ENCODE measurements around the gene FAM222A.

Gene FAM222A

DNA sequence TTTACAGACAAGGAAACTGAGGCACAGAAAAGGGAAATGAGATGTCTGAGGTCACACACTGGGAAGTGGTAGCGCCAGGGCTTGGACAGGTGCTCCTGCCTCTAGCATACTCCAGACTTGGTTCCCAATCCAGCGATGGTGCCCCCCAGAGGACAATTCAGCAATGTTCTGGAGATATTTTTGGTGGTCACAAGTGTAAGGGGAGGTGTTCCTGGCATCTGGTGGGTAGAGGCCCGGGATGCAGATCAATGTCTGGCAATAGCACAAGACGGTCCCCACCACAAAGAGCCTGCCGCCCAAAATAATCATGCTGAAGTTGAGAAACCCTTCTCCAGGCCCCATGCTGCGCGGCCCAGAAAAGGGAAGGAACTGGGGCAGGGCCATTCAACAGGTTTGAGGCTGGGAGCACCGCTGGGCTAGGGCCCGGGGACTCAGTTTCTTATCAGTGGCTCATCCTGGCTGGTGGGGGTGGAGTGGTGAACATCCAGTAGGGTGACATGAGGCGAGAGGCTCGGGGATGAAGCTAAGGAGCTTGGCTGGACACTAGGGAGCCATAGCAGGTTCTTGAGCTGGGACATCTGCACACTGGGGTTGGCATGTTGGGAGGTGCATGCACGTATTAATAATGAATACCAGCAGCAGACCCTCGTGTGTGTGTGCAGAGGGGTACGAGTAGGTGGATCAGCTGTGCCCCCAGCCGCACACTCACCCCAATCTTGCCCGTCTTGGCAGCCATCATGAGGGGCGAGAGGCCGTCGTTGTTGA, 84.5 kb downstream of the FAM222A start:
- DNase-seq (ENCODE audit: low read depth in 2 of 2): no peak

DNA sequence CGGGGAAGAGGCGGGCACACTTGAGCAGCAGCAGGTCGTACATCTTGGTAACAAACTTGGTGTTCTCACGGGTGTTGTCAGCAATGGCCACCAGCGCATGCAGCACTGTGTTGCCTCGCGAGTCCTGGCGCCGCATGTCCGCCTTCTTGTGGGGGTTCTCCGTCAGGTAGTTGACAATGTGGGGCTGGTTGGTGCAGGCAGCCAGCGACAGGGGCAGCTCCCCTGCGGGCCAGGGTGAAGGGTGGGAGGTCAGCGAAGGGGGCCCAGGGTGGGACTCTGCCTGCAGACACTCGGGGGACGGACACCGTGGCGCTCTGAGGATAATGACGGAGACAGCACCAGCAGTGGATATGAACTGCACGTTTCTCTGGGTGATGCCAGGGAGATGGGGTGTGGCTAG, 85.1 kb downstream of the FAM222A start:
- no peak for DNase-seq (ENCODE audit: low read depth in 2 of 2)

DNA sequence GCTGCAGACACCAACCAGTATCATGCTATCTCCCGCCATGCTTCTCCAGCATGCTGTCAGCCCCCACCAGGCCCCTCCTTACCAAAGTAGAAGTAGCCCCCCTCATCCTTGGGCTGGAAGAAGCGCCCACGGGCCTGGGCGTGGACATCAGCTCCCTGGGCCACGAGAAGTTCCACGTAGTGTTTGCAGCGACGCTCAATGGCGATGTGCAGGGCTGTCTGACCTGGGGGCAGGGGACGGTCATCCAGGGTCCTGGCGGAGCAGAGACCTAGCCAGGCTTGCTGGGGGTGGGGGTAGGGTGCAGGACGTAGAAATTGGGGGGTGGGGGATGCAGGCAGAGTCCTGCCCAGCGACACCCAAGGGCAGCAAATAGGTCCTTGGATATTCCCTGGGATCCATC, 86.9 kb downstream of the FAM222A start:
- DNase-seq (ENCODE audit: low read depth in 2 of 2): no peak

DNA sequence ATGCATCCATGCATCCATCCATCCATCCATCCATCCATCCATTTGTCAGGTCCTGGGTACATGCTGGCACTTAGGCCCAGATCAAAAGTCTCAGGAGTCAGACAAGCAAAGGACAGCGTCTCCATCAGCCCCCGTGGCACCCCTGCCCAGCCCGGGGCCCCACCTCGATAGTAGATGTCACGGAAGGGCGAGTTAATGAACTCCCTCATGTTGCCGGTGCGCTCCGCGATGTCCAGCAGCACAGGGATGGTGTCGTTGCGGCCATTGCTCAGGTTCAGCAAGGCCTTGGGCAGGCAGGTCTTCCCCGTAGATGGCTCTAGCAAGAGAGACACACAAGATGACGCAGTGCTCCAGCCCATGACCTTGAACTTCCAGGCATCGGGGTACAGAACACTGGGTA, 89.2 kb downstream of the FAM222A start:
- no peak for DNase-seq (ENCODE audit: low read depth in 2 of 2)

DNA sequence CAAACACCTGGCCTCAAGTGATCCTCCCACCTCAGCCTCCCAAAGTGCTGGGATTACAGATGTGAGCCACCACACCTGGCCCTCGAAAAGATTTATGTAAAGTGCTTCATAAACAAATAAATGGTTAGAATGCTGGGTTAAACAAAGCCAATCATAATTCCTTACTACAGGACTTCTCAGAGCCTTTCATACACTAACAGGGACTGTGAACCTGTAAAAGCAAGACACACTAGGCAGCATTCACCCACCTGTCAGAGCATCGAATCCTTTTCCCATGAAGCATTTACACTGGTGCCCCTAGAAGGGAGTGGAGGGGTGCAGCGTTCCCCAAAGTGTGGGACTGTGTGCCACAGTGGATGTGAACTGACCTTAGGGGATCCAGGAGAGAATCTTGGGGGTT, 90.1 kb downstream of the FAM222A start:
- no peak for DNase-seq (ENCODE audit: low read depth in 2 of 2)

DNA sequence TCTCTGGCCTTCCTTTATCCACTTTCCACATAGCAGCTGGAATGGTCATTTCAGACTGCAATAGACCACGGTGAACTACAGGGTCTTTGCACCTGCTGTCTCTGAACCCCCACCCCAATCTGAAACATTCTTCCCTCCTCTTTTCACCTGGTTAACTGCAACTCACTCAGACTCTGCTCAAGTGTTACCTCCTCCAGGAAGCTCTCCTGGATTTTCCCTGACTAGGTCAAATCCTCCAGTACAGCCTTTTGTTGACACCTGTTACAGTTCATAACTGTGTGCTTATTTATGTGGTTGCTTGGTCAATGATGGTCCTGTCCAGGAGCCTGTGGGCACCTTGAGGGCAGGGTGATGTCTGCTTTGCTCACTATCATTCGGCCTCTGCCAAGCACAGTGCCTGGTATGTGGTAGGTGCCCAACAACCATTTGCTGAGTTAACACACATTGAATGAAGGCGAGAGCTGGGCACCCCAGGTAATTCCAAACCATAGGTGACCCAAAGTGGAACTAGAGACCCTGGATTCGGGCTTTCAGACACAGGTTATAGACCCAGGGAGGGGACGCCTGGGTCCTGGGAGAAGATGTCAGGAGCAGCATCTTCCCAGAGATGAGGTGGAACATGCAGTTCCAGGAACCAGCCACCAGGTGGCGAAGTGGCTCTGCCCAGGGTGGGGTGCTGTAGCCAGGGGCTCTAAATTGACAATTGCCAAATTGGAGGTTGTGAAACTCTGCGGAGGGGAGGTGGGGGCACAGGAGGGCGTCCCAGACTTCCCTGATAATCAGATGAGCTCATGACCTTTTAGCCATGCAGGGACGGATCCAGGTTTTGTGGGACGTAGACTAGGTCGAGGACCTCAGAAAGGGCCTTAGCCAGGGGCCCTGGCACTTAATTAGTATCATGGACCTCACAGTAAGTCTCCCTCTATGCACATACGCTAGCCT, 91.5 kb downstream of the FAM222A start:
- peak; percentile 18 to 21 for DNase-seq (ENCODE audit: low read depth in 2 of 2)

DNA sequence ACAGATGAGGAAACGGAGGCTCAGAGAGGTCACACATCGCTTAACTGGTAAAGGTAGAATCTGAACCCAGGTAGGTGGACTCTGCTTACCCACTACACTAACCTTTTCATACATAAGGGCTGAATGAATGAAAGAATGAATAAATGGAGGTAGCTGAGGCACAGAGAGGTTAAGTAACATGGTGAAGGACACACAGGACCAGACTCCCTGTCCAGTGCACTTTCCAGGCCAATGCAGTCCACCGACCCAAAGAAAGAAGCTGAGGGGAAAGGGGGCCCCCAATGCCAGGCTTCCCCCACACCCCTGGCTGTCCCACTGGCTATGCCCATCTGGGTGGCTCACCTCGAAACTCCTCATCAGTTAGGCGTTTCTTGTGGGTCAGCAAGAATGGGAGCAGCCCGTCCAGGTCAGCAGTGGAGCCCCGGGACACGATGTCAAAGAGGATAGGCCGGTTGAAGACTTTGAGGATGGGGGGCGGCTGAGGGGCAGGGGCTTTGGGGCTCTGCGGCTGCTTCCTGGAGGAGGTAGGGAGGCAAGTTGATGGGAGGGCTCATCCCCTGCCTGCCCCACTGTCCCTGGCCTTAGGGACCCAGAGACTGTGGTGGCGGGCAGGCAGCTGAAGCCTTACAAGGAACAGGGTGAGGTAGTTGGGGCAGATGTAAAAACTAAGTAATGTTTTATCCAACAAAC, 94.5 kb downstream of the FAM222A start:
- no peak for DNase-seq (ENCODE audit: low read depth in 2 of 2)

DNA sequence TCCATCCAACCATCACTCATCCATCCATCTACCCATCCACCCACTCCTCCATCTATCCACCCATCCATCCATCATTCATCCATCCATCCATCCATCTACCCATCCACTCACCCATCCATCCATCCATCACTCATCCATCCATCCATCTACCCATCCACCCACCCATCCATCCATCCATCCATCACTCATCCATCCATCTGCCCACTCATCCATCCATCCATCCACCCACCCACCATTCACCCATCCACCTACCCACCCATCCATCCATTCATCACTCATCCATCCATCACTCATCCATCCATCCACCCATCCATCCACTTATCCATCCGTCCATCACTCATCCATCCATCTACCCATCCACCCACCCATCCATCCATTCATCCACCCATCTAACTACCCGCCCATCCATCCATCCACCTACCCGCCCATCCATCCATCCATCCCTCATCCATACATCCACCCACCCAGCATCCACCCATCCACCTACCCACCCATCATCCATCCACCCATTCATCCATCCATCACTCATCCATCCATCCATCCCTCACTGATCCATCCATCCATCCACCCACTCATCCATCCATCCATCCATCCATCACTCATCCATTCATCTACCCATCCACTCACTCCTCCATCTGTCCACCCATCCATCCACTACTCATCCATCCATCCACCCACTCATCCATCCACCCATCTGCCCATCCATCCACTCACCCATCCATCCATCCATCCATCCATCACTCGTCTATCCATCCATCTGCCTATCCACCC, 95.4 kb downstream of the FAM222A start:
- no peak for DNase-seq (ENCODE audit: low read depth in 2 of 2)

DNA sequence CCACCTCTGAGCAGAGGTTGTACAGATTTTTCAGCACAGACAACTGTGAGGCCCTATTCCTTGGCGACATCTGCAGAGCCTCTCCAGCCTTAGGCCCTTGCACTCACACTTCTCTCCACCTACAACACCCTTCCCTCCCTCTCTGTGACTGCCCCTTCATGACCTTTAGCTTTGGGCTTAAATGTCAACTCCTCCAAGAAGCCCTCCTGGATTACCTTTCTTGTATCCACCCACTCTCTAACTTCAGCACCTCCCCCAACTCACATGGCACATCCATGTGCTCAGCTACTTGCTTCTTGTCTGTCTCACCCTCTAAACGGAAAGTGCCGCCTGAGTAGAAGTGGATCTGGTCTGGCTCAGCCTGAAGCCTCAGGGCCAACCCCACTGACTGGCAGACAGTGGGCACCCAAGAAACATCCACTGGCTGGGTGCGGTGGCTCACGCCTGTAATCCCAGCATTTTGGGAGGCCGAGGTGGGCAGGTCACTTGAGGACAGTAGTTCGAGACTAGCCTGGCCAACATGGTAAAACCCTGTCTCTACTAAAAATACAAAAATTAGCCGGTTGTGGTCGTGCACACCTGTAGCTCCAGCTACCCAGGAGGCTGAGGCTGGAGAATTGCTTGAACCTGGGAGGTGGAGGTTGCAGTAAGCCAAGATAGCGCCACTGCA, 97.5 kb downstream of the FAM222A start:
- DNase-seq (ENCODE audit: low read depth in 2 of 2): no peak

DNA sequence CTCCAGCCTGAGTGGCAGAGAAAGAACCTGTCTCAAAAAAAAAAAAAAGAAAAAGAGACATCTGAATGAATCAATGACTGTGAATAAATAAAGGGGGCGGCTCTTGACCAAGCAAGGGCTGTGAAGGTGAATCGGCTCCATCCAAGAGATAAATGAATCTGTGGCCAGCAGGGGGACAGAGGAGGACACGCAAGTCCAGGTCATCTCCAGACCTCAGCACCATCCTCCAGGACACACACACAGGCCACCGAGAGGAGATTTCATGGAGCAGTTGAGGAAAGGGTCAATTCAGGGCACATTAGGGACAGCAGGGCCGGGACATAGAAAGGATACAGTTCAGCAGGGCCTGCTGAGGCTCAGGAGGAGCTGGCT, 98.0 kb downstream of the FAM222A start:
- no peak for DNase-seq (ENCODE audit: low read depth in 2 of 2)

DNA sequence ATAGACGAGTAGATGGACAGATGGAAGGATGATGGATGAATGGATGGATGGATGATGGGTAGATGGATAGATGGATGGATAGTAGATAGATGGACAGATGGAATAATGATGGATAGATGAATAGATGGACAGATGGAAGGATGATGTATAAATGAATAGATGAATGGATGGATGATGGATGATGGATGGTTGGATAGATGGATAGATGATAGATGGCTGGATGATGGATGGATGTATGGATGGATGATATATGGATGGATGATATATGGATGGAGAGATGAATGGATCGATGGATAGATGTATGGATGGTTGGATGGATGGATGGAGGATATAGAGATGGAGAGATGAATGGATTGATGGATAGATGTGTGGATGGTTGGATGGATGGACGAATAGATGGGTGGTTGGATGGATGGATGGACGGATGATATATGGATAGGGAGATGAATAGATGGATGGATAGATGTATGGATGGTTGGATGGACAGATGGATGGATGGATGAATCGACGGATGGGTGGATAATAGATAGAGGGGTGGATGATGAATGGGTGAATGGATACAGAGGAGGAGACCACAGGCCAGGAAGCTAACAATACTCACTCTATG, 100.3 kb downstream of the FAM222A start:
- DNase-seq (ENCODE audit: low read depth in 2 of 2): no peak

DNA sequence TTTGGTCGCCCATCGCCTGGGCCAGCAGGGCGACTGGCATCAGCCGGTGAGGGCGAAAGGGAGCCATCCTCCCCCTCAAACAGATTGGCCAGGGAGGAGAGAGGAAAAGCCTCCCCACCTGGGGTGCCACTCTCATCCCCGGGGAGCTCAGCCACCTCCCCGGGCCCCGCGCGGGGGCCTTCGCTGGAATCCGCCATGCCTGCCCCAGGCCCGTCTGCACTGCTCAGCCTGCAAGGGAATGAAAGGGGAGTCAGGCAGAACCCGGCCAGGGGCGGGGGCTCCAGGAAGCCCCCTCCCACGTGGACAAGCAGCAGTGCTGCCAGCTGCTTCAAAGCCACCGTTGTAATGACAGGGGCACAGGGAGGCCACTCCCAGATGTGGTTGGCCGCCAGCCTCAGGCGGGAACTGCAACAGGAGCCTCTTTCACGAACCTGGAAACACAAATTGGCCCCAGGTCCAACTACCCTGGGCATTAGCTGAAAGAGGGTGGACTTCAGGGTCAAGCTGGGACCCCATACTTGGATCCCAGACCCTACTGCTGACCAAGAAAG, 101.0 kb downstream of the FAM222A start:
- DNase-seq (ENCODE audit: low read depth in 2 of 2): no peak

DNA sequence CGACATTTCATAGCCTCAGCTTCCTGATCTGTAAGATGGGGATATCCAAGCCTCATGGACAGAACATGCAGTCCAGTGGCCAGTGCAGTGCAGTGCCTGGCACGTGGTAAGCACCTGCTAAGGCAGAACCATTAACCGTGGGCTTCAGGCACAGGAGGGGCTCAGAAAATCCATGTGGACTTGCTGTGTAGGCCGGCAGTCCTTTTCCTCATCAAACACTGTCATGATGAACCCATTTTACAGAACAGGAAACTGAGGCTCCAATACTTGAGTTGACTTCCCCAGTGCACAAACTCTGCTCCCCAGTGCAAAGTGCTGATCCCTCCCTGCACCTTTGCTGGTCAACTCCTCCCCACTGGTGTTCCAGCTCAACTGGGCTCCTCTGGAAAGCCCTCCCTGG, 101.6 kb downstream of the FAM222A start:
- no peak for DNase-seq (ENCODE audit: low read depth in 2 of 2)

DNA sequence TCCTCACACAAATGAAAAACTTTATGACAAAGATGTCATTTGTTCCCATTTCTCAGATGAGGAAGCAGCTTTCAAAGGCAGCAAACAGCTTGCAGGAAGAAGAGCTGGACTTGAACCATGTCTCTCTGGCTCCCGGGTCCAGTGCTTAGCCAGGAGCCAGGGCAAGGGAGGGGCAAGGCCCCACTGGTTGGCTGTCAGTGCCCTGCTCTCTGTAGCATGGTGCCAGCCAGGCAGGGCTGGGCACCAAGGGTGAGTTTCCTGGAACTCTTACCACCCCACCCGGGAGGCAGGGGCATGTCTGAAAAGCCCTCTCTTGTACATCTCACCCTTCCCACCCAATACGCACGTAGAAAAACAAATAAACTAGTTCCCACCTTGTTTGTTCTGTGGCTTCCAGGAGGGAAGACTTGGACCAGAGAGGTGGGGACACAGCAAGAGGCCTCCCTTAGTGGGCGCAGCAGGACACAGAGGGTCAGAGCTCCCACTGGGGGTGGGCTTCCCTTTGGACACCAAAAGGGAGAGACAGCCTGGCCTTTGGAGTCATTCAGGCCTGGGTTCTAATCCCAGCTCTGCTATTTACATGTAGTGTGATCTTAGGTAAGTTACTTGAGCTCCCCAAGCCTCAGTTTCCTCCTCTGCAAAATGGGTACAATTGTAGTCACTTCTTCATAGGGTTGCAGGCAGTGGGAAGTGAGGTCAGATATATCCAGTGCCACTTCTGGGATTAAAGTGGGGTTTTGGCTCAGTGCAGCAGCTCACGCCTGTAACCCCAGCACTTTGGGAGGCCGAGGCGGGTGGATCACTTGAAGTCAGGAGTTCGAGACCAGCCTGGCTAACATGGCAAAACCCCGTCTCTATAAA, 102.4 kb downstream of the FAM222A start:
- DNase-seq (ENCODE audit: low read depth in 2 of 2): no peak

DNA sequence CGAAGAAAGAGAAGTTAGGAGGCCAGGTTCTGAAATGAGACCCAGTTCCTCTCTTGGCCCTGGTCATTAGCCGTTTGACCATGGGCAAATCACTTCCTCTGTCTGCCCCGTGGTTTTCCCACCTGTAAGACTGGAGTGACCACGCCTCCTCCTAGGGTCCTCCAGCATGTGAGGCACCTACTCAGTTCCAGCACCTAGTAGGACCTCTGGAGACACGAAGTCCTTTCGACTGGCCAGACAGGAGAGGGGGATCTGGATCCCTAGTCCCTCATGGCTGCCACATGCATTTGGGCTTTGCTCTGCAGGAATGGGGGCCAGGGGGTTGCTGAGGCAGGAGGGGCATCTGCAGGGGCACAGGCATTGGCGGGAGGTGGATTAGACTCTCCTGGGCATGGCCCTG, 103.2 kb downstream of the FAM222A start:
- no peak for DNase-seq (ENCODE audit: low read depth in 2 of 2)

DNA sequence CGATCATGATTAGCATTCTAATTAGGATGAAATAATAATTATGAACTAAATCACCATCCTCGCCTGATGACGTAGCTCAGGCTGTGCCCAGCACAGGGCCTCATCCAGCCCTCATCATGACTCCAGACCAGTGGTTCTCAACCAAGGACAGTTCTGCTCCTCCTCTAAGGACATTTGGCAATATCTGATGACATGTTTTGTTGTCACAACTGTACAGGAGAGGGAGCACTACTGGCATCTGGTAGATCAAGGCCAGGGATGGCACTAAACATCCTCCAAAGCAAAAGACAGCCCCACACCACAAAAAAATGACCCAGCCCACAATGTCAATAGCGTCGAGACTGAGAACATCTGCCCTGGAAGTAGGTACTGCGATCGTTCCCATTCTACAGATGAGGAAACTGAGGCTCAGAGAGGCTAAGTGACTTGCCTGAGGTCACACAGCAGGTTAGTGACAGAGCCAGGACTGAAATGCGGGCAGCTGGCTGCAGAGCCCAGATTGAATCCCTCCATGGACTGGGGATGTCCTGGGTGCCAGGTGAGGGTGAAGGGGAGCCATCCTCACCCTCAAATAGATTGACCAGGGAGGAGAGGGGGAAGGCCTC, 104.1 kb downstream of the FAM222A start:
- no peak for DNase-seq (ENCODE audit: low read depth in 2 of 2)

DNA sequence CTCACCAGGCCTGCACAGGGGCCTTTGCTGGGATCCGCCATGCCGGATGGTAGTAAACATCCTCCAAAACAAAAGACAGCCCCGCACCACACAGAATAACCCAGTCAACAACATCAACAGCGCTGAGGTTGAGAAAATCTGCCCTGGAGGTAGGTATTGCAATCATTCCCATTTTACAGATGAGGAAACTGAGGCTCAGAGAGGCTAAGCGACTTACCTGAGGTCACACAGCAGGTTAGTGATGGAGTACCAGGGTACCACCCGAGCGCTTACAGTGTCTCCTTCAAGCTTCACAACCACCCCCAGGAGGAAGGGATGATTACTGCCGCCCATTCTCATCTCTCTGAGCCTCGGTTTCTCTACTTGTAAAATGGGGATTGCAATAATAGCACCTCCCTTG, 104.6 kb downstream of the FAM222A start:
- no peak for DNase-seq (ENCODE audit: low read depth in 2 of 2)

DNA sequence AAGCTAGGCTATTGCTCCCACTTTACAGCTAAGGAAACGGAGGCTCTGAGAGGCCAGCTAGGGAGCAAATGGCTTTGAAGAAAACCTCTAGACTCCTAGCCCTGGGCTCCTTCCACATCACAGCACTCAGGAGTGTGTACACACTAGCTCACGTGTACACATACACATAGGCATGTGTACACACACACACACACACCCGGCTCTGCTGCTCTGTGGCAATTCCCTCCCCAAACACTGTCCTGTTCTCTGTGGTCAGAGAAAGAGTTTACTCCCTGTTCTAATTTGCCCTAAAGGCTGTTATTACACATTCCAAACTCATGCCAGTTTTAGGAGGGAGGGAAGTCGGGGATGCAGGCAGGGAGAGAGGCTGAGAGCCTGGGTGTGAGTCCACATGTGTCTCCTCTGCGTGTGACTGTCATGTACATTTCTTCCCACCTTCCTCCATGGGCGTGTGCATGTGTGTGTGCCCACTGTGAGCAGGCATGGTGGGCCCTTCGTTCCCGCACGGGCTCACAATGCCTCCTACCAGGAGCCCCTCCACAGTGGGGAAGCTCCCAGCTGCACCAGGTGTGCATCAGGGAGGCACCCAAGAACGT, 105.4 kb downstream of the FAM222A start:
- DNase-seq (ENCODE audit: low read depth in 2 of 2): no peak

All from fibroblast of skin of left quadriceps (primary cell).